CD14-positive monocyte (primary cell): ENCODE measurements around the gene OSTC. TPM values are rescaled to one million over a fixed set of nuclear protein-coding genes. Genes with fewer than 3 reads are reported as not detected.
A peak's percentile ranks its signal among the peaks of the same experiment; 100 is the strongest.

ENCODE experiments used
- DNase-seq, 3 donors: peaks; one replicate each; pipeline ENCODE4 v3.0.0-alpha.2; 2011 to 2022
- H2AFZ ChIP-seq: 2 replicates; pipeline ENCODE4 v1.6.0; 2012; ENCODE audit warnings: mild to moderate bottlenecking, low read depth, low read length, inconsistent platforms; ENCODE audit not compliant: insufficient read depth, poor library complexity, severe bottlenecking
- H3K27ac ChIP-seq, 2 donors: 1 replicate in 1 of 2; 2 replicates in 1 of 2; pipeline ENCODE4 v1.5.1; 2012 to 2013; ENCODE audit warnings: low read length in 2 of 2, control low read depth in 1 of 2, inconsistent platforms in 1 of 2, low read depth in 1 of 2, mild to moderate bottlenecking in 1 of 2
- H3K27me3 ChIP-seq, 2 donors: one replicate each; pipeline versions ENCODE4 v1.6.0 to v1.6.1; 2011 to 2013; ENCODE audit warnings: low read length in 2 of 2; ENCODE audit not compliant: control insufficient read depth in 2 of 2, insufficient read depth in 2 of 2
- H3K36me3 ChIP-seq, 2 donors: replicated peaks in 1 of 2; 1 replicate in 1 of 2; 2 replicates in 1 of 2; pipeline versions ENCODE4 v1.5.1 to v1.6.1; 2012 to 2013; ENCODE audit warnings: low read length in 2 of 2, control low read depth in 1 of 2, inconsistent platforms in 1 of 2, mild to moderate bottlenecking in 1 of 2; ENCODE audit not compliant: insufficient read depth in 2 of 2, control insufficient read depth in 1 of 2
- H3K4me1 ChIP-seq, 2 donors: 1 replicate in 1 of 2; 2 replicates in 1 of 2; pipeline versions ENCODE4 v1.5.1 to v1.6.1; 2012 to 2013; ENCODE audit warnings: low read length in 2 of 2, control low read depth in 1 of 2, inconsistent platforms in 1 of 2, mild to moderate bottlenecking in 1 of 2, moderate library complexity in 1 of 2; ENCODE audit not compliant: insufficient read depth in 2 of 2, control insufficient read depth in 1 of 2
- H3K4me2 ChIP-seq: replicated peaks from 2 replicates; pipeline ENCODE3; 2012; ENCODE audit warnings: low read length, moderate library complexity, mild to moderate bottlenecking; ENCODE audit not compliant: poor library complexity, severe bottlenecking; ENCODE audit errors: extremely low read depth
- H3K4me3 ChIP-seq, 3 experiments: fragments of 200-600 bp in 1 of 3; sonication (generic) in 1 of 3; replicated peaks in 1 of 3; 1 replicate in 2 of 3; 2 replicates in 1 of 3; pipeline ENCODE4 v1.5.1; 2011 to 2013; ENCODE audit warnings: low read length in 3 of 3, mild to moderate bottlenecking in 3 of 3, control low read depth in 2 of 3, low read depth in 2 of 3, inconsistent platforms in 1 of 3, moderate library complexity in 1 of 3
- H3K79me2 ChIP-seq: 2 replicates; pipeline ENCODE4 v1.6.0; 2012; ENCODE audit warnings: mild to moderate bottlenecking, control low read depth, inconsistent platforms, low read length, moderate library complexity; ENCODE audit not compliant: insufficient read depth
- H3K9ac ChIP-seq: 2 replicates; pipeline ENCODE4 v1.6.0; 2017; ENCODE audit warnings: low read length, mild to moderate bottlenecking; ENCODE audit not compliant: insufficient read depth, poor library complexity, severe bottlenecking
- H3K9me3 ChIP-seq, 2 donors: replicated peaks in 1 of 2; 1 replicate in 1 of 2; 2 replicates in 1 of 2; pipeline versions ENCODE4 v1.5.1 to v1.6.1; 2012 to 2013; ENCODE audit warnings: low read length in 2 of 2, control low read depth in 1 of 2; ENCODE audit not compliant: control insufficient read depth in 1 of 2, insufficient read depth in 1 of 2
- H4K20me1 ChIP-seq: 2 replicates; pipeline ENCODE4 v1.6.0; 2012; ENCODE audit warnings: mild to moderate bottlenecking, low read length, control low read depth, moderate library complexity; ENCODE audit not compliant: insufficient read depth
- H3K27ac Mint-ChIP-seq, 7 donors: one replicate each; pipeline ENCODE4 v1.8.0; 2020; ENCODE audit warnings: mild to moderate bottlenecking in 7 of 7, mixed read lengths in 7 of 7, moderate library complexity in 6 of 7, inconsistent platforms in 2 of 7
- H3K27me3 Mint-ChIP-seq, 3 donors: one replicate each; pipeline ENCODE4 v1.8.0; 2021 to 2022; ENCODE audit warnings: low read depth in 3 of 3, mild to moderate bottlenecking in 3 of 3, mixed read lengths in 3 of 3, moderate library complexity in 3 of 3, inconsistent platforms in 1 of 3
- H3K36me3 Mint-ChIP-seq, 2 donors: one replicate each; pipeline ENCODE4 v1.8.0; 2020; ENCODE audit warnings: mixed read lengths in 2 of 2, inconsistent platforms in 1 of 2, mild to moderate bottlenecking in 1 of 2
- H3K4me1 Mint-ChIP-seq: one replicate; pipeline ENCODE4 v1.8.0; 2020; ENCODE audit warnings: mild to moderate bottlenecking, mixed read lengths
- H3K4me3 Mint-ChIP-seq, 2 donors: one replicate each; pipeline ENCODE4 v1.8.0; 2020; ENCODE audit warnings: mild to moderate bottlenecking in 2 of 2, mixed read lengths in 2 of 2, moderate library complexity in 1 of 2
- H3K9me3 Mint-ChIP-seq, 7 donors: one replicate each; pipeline ENCODE4 v1.8.0; 2020 to 2022; ENCODE audit warnings: mixed read lengths in 7 of 7, mild to moderate bottlenecking in 6 of 7, moderate library complexity in 6 of 7, inconsistent platforms in 2 of 7
- WGBS: methylation state at CpG from one replicate; pipeline ENCODE4 v1.1.5; 2013; ENCODE audit warnings: missing lambda C conversion rate; ENCODE audit not compliant: insufficient coverage; 5-methylcytosine and 5-hydroxymethylcytosine counted together
- intact Hi-C, 2 donors: fragments of 100-400 bp; cut with micrococcal nuclease; formaldehyde crosslinking; loops; one replicate each; pipeline versions ENCODE4 v1.15.0 to v1.15.1; 2023
- polyA plus RNA-seq, 3 donors: library from polyadenylated mRNA; depleted of rRNA in 1 of 3; unstranded in 2 of 3; stranded (reverse) in 1 of 3; fragments of 300-500 nt in 2 of 3; fragments of >200 nt in 1 of 3; fragmentation: Illumina TruSeq in 2 of 3; gene quantifications; 1 replicate in 2 of 3; 2 replicates in 1 of 3; pipeline ENCODE4 v1.2.3, GENCODE V29; 2012 to 2021
- TF ChIP-seq, protein P1 (sequence below): fragments of 200-600 bp; IDR thresholded peaks from one replicate; pipeline ENCODE4 v1.8.0; 2022; ENCODE audit warnings: antibody characterized with exemption, mild to moderate bottlenecking

OSTC gene
- polyA plus RNA-seq, 3 donors = 68.5 to 156 (median 149) TPM

- no peak overlapping the region for H3K9ac ChIP-seq
- Mint-ChIP-seq H3K27me3 (peaks cover 0 to 2% (median 0%) of the 10 kb centered on the region in 3 donors), H3K4me3 (no peak overlapping the region), H3K27ac (no peak overlapping the region), H3K4me1 (peaks cover under 1% of the 10 kb centered on the region), H3K36me3 (peaks cover 3 to 10% of the 10 kb centered on the region in 2 donors), H3K9me3 (peaks cover 0 to 9% (median 5%) of the 10 kb centered on the region in 7 donors)
- no peak overlapping the region for H2AFZ ChIP-seq
- no peaks in the 10 kb centered on the region for H3K36me3 ChIP-seq
- no peak overlapping the region for H3K27ac ChIP-seq
- TF ChIP-seq, protein P1, sequence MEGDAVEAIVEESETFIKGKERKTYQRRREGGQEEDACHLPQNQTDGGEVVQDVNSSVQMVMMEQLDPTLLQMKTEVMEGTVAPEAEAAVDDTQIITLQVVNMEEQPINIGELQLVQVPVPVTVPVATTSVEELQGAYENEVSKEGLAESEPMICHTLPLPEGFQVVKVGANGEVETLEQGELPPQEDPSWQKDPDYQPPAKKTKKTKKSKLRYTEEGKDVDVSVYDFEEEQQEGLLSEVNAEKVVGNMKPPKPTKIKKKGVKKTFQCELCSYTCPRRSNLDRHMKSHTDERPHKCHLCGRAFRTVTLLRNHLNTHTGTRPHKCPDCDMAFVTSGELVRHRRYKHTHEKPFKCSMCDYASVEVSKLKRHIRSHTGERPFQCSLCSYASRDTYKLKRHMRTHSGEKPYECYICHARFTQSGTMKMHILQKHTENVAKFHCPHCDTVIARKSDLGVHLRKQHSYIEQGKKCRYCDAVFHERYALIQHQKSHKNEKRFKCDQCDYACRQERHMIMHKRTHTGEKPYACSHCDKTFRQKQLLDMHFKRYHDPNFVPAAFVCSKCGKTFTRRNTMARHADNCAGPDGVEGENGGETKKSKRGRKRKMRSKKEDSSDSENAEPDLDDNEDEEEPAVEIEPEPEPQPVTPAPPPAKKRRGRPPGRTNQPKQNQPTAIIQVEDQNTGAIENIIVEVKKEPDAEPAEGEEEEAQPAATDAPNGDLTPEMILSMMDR = no peak
- DNase-seq = no peak
- H3K4me1 ChIP-seq = no peaks in the 10 kb centered on the region
- H3K4me2 ChIP-seq = no peak overlapping the region
- H3K27me3 ChIP-seq = no peaks in the 10 kb centered on the region
- intact Hi-C loops = loop anchor here in 1 of 2 donors (10.0 kb wide), 1 partner anchor 822 kb away; the partner anchor contains the start of gene SEC24B
- H3K79me2 ChIP-seq = no peaks in the 10 kb centered on the region
- no peaks in the 10 kb centered on the region for H4K20me1 ChIP-seq
- WGBS = 100% methylated on average over 1 of the region's 6 CpGs
- H3K4me3 ChIP-seq = no peak overlapping the region
- no peaks in the 10 kb centered on the region for H3K9me3 ChIP-seq
These were observed 38.0 kb upstream of the OSTC start for GRCh38 chr4:108612365-108612764.

DNA sequence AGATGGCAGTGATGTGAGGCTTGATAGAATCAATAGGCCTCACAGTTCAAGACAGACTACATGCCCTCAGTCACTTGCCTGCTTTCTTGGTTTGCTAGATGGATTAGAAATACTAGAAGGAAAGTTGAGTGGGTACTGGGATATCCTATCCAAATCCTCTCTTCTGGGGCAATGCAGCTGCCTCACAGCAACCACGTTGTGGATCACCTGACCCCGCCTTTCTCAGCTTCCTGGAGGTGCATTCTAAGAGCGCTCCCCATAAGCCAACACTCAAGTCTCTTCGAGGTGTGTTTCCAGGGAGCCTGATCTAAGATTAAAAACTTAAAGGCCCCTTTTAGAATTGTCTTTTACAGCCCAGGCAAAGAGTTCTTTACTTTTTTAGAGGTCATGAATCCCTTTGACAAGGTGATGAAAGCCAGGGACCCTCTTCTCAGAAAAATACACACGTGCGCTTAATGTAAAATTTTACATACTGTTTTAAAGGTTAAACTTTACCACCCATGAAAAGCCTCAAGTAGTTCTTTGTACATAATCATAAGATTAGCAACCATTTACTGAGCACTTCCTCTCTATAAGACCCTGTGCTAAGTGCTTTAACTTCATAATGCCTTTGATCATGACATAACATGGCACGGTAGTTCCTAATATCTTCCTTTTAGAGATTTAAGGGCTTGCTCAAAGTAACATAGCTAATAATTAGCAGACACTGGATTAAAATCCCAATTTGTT lies 30.9 kb upstream of the OSTC start:
- Mint-ChIP-seq H3K4me1 (peaks cover 23% of the 10 kb centered on the region), H3K27ac (peak overlapping the region; percentile 90 to 95 (median 93)), H3K27me3 (no peaks in the 10 kb centered on the region), H3K4me3 (peak overlapping the region; percentile 88 to 90), H3K9me3 (peaks cover 0 to 9% (median 5%) of the 10 kb centered on the region in 7 donors), H3K36me3 (peaks cover 27 to 34% of the 10 kb centered on the region in 2 donors)
- H2AFZ ChIP-seq = peak overlapping the region; percentile 90
- H3K36me3 ChIP-seq = peaks cover 29 to 30% of the 10 kb centered on the region in 2 donors
- H3K4me3 ChIP-seq = peak overlapping the region; percentile 62 to 100 (median 96)
- peak in 1 of 3 donors; percentile 20 for DNase-seq
- no peaks in the 10 kb centered on the region for H3K27me3 ChIP-seq
- peaks cover 20% of the 10 kb centered on the region for H4K20me1 ChIP-seq
- H3K4me1 ChIP-seq = peaks cover 16 to 18% of the 10 kb centered on the region in 2 donors
- H3K79me2 ChIP-seq = peaks cover 42% of the 10 kb centered on the region
- peak overlapping the region; percentile 35 for H3K9ac ChIP-seq
- TF ChIP-seq, protein P1 = no peak
- peak overlapping the region; percentile 71 for H3K4me2 ChIP-seq
- peak overlapping the region in 1 of 2 donors; percentile 93 for H3K27ac ChIP-seq
- 88% methylated on average over 4 of the region's 7 CpGs for WGBS
- H3K9me3 ChIP-seq = no peaks in the 10 kb centered on the region
- intact Hi-C loops = loop anchor here (2.0 to 10.0 kb wide), 2 partner anchors 31 to 815 kb away; partner anchors contain the start of genes OSTC (in 2 of the 2) and SEC24B (in 1 of the 2)
